Astrocyte (in vitro differentiated cells and primary cell): ENCODE measurements around the gene C2orf42.

ENCODE experiments used
- EZH2 ChIP-seq: IDR thresholded peaks from 2 replicates; pipeline ENCODE4 v1.6.1; 2012; ENCODE audit warnings: mild to moderate bottlenecking, low read length, inconsistent platforms; ENCODE audit not compliant: insufficient read depth
- TF ChIP-seq, protein P1 (sequence below): IDR thresholded peaks from 2 replicates; pipeline ENCODE4 v1.5.1; 2011; ENCODE audit warnings: low read depth, mild to moderate bottlenecking, inconsistent platforms, low read length, moderate library complexity; ENCODE audit not compliant: insufficient read depth

DNA sequence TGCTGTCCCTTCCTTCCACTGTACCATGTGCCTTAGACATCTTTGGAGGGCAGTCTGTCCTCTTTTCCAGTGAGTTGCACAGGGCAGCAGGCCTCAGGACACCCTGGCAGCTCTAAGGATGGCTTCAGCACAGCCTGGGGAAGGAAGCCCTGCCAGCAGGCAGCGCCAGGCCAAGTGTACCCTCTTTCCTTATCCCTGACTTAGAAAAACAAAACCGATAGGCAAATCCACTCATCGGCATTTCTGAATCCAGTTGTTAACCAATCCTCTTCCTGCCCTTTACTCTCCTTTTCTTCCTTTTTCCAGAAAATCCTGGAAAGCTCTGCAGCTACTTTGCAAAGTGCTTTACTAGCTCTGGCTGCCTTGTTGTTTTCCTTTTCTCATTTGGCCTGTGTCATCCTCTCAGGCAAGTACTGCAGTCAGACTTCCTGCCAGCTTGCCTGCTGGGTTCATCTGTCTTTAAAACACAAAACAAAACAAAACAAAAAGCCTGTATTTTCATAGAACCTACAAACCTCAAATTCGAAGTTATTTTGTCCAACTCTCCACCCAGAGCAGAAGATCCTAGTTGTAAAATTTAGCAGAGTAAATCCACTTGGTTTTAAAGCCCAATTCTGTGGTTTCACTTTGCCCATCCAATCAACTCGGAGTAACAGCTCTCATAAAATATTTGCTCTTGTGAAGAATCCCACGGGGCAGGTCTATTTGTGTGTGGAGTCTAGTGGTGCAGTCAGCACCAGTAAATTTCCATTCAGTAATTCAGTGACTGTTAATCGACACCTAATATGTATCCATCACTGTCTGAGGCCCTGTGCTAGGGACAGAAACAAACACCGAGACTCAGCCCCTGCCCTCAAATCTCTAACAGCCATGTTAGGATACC, 58.3 kb downstream of the C2orf42 start:
- TF ChIP-seq EZH2, result no peak
- TF ChIP-seq, protein P1, sequence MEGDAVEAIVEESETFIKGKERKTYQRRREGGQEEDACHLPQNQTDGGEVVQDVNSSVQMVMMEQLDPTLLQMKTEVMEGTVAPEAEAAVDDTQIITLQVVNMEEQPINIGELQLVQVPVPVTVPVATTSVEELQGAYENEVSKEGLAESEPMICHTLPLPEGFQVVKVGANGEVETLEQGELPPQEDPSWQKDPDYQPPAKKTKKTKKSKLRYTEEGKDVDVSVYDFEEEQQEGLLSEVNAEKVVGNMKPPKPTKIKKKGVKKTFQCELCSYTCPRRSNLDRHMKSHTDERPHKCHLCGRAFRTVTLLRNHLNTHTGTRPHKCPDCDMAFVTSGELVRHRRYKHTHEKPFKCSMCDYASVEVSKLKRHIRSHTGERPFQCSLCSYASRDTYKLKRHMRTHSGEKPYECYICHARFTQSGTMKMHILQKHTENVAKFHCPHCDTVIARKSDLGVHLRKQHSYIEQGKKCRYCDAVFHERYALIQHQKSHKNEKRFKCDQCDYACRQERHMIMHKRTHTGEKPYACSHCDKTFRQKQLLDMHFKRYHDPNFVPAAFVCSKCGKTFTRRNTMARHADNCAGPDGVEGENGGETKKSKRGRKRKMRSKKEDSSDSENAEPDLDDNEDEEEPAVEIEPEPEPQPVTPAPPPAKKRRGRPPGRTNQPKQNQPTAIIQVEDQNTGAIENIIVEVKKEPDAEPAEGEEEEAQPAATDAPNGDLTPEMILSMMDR, result no peak
